ENCODE measurements around the gene ZNF490.

DNA sequence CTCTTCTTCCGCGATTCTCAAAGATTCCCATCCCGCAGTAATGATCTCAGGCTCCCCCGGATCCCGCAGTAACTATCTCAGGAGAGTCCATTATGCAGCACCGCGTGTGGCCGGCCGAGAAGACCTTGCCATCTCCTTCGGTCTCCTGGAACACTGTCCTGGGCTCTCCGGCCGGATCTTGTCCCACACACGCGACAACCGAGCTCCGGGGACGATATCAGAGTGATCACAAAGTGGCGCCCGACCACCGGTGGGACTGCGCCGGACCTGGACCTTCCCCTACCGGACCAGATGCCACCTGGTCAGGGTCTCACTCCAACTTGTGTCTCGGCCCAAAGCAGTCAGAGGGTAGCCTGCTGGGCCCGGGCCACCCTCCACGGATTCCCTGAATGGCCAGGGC lies 31.9 kb upstream of the ZNF490 start:
- TF ChIP-seq NR2C2 (IDR thresholded peaks at IDR 0.05; ENCODE audit: borderline replicate concordance, control insufficient read depth, insufficient read length, low read depth) (no peak), IKZF1 (conservative IDR thresholded peaks at IDR 0.05) (no peak), FOXK2 (IDR thresholded peaks at IDR 0.05) (no peak), ZZZ3 (IDR thresholded peaks at IDR 0.05; ENCODE audit: control insufficient read depth, insufficient read length, low read depth) (no peak), MAX (IDR thresholded peaks at IDR 0.05; ENCODE audit: low read depth, low read length) (no peak), SMAD1 (IDR thresholded peaks at IDR 0.05; ENCODE audit: low read depth, partially characterized antibody) (no peak), HDAC6 (IDR thresholded peaks at IDR 0.05; ENCODE audit: unreplicated experiment) (no peak)

All from GM12878 (cell line).